Skin epidermis (tissue), 12 donors: ENCODE results near the gene KPNA2.
"Not testable (repeated sequence)": the region's sequence is repeated elsewhere in the genome, so short reads cannot be mapped to it uniquely, and the experiment has no call there.

ENCODE experiments used
- H3K27ac ChIP-seq, 21 experiments: fragments of 200-600 bp; sonication (generic) in 11 of 21; one replicate each; pipeline ENCODE4 v1.5.0; 2020; ENCODE audit warnings: mild to moderate bottlenecking in 3 of 21, inconsistent platforms in 2 of 21, moderate library complexity in 2 of 21
- H3K4me3 ChIP-seq, 7 experiments: fragments of 200-600 bp; sonication (generic) in 2 of 7; one replicate each; pipeline ENCODE4 v1.5.0; 2020; ENCODE audit warnings: inconsistent platforms in 2 of 7, mild to moderate bottlenecking in 2 of 7, moderate library complexity in 1 of 7

KPNA2 gene

GRCh38 chr17:68019336-68019674, 16.2 kb upstream of the KPNA2 start:
- peak overlapping the region in 2 of 21 experiments; percentile 83 to 90 for H3K27ac ChIP-seq
- peak overlapping the region in 1 of 7 experiments; percentile 65 for H3K4me3 ChIP-seq

DNA sequence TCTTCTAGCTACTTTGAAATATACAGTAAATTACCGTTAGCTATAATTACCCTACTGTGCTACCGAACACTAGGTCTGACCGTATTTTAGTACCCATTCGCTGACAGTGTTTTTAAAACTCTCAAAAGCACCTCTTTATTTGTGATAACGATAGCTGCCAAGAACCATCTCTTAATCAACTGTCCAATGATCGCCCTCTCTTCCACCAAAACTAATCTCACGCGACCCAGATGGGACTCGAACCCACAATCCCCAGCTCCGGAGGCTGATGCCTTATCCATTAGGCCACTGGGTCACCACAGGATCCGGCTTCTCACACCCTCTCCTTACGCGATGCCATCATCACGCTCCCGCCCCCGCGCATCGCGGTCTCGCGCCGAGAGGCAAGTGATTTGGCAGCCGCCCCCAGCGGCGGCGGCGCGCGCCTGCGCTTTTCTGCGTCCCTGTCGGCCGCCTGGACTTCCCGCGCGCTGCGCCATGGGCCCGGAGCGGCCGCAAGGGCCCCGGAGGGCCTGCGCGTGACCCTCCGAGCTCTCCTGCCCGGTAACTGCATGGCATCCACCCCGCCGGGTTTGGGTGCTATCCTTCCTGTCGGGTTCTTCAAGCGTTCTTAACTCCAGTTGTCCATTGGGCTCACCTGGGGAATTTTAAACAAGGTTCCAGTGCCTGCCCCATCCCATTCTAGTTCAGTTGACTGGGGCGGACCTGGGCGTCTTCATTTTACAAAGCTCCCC, 15.7 kb upstream of the KPNA2 start:
- H3K4me3 ChIP-seq = peak overlapping the region; percentile 45 to 70 (median 62)
- H3K27ac ChIP-seq = peak overlapping the region; percentile 19 to 91 (median 83)

- Histone ChIP-seq H3K4me3 (peak overlapping the region; percentile 45 to 70 (median 62)), H3K27ac (peak overlapping the region; percentile 19 to 91 (median 83))
These were observed 15.2 kb upstream of the KPNA2 start for GRCh38 chr17:68020409-68020756.

- Histone ChIP-seq H3K4me3 (peak overlapping the region in 6 of 7 experiments; percentile 45 to 70 (median 62)), H3K27ac (peak overlapping the region in 8 of 21 experiments; percentile 76 to 91 (median 83))
These were observed 14.7 kb upstream of the KPNA2 start for GRCh38 chr17:68020791-68021190.

DNA sequence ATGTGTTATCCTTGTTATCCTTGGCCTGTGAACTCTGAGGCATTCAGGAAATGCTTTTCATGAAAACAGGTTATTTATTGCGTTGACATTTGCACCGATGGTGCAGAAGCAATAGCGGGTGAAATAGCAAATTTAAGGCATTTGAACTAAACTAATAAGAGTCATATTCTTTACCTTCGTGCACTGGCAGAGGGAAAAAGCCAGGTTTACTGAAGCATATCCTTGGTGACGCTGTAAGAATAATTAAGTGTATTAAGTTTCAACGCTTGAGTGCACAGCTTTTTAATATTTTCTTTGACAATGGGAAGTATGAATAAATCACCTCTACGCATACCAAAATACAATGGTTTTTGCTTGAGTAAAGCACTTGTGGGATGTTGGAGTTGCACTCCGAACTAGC, 13.6 kb upstream of the KPNA2 start:
- no peak overlapping the region for H3K27ac ChIP-seq
- H3K4me3 ChIP-seq = no peak overlapping the region

DNA sequence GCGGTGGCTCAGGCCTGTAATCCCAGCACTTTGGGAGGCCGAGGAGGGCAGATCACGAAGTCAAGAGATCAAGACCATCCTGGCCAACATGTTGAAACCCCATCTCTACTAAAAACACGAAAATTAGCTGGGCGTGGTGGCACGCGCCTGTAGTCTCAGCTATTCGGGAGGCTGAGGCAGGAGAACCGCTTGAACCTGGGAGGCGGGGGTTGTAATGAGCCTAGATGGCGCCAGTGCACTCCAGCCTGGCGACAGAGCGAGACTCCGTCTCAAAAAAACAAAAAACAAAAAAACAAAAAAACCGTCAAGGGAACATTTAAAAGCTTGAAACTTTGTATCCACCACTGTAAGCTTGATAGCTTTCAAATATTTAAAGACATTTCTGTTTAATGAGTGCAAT, 13.0 kb upstream of the KPNA2 start:
- not testable (repeated sequence) for H3K4me3 ChIP-seq, H3K27ac ChIP-seq

GRCh38 chr17:68029512-68030215, 5.9 kb upstream of the KPNA2 start:
- H3K27ac ChIP-seq = no peak overlapping the region

DNA sequence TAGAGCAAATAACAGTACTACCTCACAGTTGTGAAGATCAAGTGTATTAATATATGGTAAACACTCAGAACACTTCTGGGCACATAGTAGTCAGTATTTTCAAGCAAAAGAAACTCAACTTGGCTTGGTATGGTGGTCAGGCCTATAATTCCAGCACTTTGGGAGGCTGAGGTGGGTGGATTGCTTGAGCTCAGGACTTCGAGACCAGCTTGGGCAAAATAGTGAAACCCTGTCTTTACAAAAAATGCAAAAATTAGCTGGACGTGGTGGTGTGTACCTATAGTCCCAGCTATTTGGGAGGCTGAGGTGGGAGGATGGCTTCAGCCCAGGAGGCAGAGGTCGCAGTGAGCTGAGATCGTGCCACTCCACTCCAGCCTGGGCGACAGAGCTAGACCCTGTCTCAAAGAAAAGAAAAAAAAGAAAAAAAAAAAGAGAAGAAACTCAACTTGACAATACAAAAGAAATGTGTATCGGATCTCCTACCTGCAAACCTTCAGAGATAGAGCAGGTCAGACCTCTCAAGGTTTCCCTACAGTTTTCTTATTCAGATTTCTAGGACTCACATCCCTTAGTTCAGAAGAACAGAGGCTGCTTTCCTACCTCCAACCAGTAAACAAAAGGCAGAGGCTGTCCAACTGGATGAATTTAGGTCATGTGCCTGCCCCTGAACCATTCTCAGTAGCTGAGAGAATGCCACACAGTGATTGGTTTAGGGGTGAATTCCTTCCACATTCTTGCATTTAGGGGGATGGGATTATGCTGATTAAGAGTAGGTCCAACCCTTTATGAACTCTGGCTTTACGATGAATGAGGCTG, 1.7 kb upstream of the KPNA2 start:
- H3K27ac ChIP-seq = no peak overlapping the region
- no peak overlapping the region for H3K4me3 ChIP-seq

More at GRCh38 chr17:68029512-68030215, 5.9 kb upstream of the KPNA2 start:
- no peak overlapping the region for H3K4me3 ChIP-seq

DNA sequence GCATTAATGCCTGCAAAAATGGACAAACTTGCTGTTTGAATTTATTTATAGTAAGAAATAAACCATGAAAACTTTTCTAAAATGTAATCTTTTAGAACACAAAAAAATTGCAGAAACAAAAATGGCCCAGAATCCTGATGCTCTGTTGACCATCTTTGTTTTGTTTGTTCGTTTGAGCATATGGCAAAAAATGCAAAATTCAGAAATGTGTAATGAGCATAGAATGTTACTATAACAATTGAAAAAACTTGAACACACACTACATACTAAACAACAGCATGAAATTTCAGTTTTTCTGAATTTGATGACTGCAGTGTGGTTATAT, 1.1 kb upstream of the KPNA2 start:
- no peak overlapping the region for H3K4me3 ChIP-seq
- H3K27ac ChIP-seq = no peak overlapping the region

GRCh38 chr17:68035131-68035522, 408 bp upstream of the KPNA2 start:
- Histone ChIP-seq H3K27ac (peak overlapping the region in 2 of 21 experiments; percentile 0), H3K4me3 (peak overlapping the region in 6 of 7 experiments; percentile 3 to 98 (median 18))

DNA sequence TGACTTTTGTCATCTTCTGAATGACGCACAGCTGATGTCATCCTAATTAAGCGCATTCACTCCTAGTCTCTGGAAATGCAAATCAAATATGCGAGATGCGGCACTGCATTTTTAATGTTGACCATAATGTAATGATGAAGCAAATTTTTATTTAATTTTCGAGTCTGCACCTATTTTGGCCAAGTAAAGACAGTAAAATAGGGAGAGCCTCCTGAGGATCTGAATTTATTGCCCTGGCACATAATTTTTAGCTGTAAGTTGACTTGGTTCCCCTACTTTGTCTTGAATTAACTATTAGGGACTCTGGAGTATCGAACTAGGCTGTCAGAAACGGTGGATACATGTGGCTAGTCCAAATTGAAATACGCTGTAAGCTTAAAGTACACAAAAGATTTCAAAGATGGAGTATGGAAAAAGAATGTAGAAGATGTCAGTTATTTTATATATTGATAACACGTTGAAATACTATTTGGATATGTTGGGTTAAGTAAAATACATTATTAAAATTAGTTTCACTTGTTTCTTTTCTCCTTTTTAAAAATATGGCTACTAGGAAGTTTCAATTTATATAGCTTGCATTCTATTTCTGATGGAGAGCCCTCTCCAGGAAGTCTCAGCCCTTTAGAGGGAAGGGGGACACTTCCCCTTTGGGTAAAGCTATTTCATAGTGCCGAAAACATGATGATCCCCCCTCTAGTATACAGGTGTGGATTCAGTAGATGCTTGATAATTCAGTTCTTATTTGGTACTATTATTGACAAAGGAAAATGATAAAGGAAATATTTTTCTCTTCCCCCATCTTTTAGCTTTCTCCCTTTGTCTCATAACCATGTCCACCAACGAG, 991 bp downstream of the KPNA2 start:
- peak overlapping the region; percentile 66 to 98 (median 82) for H3K4me3 ChIP-seq
- H3K27ac ChIP-seq = peak overlapping the region in 20 of 21 experiments; percentile 67 to 96 (median 81)

DNA sequence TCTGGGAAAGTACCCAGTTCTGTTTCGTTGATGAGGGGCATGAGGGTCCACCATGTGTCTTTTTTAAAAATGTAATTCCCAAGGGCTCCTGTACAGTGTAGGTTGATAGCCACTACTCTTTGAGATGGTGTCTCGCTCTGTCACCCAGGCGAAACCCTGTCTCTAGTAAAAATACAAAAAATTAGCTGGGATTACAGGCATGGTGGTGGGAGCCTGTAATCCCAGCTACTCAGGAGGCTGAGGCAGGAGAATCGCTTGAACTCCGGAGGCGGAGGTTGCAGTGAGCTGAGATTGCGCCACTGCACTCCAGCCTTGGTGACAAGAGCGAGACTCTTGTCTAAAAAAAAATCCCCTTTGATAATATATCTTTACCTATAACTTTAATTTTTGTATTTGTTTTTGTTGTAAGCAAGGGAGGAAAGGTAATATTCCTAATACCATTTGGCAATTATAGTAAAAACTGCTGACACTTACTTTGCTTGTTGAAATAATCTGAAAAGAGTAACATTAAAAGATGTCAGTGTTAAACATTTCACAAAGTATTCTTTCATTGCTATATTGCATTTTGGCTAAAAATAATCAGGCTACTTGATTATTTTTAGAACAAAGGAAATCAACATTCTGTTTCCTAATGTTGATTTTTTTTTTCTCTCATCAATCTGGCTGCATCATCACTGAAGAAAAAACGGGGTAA, 11.8 kb downstream of the KPNA2 start:
- Histone ChIP-seq H3K27ac (peak overlapping the region in 1 of 21 experiments; percentile 23), H3K4me3 (no peak overlapping the region)

GRCh38 chr17:68047890-68048542, 12.5 kb downstream of the KPNA2 start:
- not testable (repeated sequence) for H3K4me3 ChIP-seq
- H3K27ac ChIP-seq = peak overlapping the region in 1 of 21 experiments; percentile 6

DNA sequence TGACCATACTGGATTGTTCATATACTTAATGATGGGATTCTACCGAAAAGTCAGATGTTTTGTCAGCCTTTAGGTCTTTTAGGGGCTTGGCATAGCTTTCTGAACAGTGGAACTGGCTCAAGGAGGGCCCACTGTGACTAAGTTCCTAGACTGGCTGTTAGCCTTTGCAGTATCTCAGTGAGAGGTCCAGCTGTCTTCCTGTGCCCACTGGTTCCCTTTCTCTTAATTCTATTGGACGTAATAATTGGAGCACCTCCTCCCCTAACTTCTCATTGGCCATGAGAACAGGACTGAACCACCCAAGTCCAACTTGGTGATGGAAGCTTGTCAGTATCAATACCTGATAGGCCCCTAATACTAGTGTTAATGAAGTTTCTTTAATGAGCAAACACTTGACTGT, 13.5 kb downstream of the KPNA2 start:
- Histone ChIP-seq H3K4me3 (no peak overlapping the region), H3K27ac (no peak overlapping the region)

DNA sequence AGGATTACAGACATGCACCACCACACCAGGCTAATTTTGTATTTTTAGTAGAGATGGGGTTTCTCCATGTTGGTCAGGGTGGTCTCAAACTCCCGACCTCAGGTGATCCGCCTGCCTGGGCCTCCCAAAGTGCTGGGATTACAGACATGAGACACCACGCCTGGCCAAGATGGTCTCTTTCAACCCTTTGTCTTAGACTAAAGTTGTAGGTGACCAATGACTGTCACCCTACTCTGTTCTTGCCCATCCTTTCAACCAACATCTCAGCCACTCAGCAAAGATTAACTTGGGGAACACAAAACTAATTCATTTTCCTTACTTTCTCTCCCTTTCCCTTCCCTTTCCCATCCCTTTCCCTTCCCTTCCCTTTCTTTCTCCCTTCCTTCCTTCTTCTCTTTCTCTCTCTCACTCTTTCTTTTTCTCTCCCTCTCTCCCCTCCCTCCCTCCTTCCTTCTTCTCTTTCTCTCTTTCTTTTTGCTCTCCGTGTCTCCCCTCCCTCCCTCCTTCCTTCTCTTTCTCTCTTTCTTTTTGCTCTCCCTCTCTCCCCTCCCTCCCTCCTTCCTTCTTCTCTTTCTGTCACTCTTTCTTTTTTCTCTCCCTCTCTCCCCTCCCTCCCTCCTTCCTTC, 14.4 kb downstream of the KPNA2 start:
- not testable (repeated sequence) for H3K27ac ChIP-seq

DNA sequence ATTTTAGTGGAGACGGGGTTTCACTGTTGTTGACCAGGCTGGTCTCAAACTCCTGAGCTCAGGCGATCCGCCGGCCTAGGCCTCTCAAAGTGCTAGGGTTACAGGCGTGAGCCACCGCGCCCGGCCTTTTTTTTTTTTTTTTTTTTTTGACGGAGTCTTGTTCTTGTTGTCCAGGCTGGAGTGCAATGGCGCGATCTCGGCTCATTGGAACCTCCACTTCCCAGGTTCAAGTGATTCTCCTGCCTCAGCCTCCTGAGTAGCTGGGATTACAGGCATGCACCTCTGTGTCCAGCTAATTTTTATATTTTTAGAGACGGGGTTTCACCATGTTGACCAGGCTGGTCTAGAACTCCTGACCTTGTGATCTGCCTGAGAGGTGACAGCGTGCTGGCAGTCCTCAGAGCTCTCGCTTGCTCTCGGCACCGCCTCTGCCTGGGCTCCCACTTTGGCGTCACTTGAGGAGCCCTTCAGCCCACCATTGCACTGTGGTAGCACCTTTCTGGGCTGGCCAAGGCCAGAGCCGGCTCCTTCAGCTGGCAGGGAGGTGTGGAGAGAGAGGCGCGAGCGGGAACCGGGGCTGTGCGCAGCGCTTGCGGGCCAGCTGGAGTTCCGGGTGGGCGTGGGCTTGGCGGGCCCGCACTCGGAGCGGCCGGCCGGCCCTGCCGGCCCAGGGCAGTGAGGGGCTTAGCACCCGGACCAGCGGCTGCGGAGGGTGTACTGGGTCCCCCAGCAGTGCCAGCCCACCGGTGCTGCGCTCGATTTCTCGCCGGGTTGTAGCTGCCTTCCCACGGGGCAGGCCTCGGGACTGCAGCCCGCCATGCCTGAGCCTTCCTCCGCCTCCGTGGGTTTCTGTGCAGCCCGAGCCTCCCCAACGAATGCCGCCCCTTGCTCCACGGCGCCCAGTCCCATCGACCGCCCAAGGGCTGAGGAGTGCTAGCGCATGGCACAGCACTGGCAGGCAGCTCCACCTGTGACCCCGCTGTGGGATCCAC, 16.1 kb downstream of the KPNA2 start:
- peak overlapping the region in 1 of 21 experiments; percentile 21 for H3K27ac ChIP-seq
- H3K4me3 ChIP-seq = not testable (repeated sequence)

More for the DNA sequence above, 14.4 kb downstream of the KPNA2 start:
- H3K4me3 ChIP-seq = not testable (repeated sequence)

GRCh38 chr17:68052810-68053209, 17.3 kb downstream of the KPNA2 start:
- peak overlapping the region in 18 of 21 experiments; percentile 2 to 79 (median 66) for H3K27ac ChIP-seq
- no peak overlapping the region for H3K4me3 ChIP-seq
